C4-2B (cell line): ENCODE results near the gene TRMT10B.

Source experiments
- CTCF ChIP-seq: fragments of 450-650 bp; conservative IDR thresholded peaks from 2 replicates; pipeline ENCODE4 v1.5.1; 2017; ENCODE audit warnings: mild to moderate bottlenecking
- ZFX ChIP-seq: fragments of 450-650 bp; IDR thresholded peaks from 2 replicates; pipeline ENCODE4 v1.6.1; 2017

DNA sequence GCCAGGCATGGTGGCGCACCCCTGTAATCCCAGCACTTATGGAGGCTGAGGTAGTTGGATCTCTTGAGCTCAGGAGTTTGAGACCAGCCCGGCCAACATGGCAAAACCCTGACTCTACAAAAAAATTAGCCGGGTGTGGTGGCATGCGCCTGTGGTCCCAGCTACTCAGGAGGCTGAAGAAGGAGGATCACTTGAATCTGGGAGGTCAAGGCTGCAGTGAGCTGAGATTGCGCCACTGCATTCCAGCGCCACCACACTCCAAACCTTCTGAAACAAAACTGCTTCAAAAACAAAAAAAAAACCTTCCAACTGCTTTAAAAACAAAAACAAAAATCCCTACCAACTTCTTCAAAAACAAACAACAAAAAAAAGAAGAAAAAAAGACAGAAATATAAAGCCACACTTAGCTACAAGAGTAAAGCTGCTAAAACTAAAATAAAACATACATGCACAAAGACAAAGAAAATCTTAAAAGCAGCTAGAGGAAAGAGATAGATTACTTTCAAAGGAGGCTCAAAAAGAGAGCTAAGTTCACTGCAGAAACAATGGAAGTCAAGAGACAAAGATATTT lies 58.4 kb downstream of the TRMT10B start:
- TF ChIP-seq CTCF, result no peak
- TF ChIP-seq ZFX, result no peak
